Activated CD4-positive, alpha-beta T cell treated with anti-CD3 and anti-CD28 coated beads, Interleukin-2, amount 50 U/mL, for 24 hours (primary cell): ENCODE results near the gene OR51E2.
A peak's percentile ranks its signal among the peaks of the same experiment; 100 is the strongest.

ENCODE experiments used
- DNase-seq, 2 donors: peaks; one replicate each; pipeline ENCODE4 v3.0.0-alpha.2; 2020; ENCODE audit warnings: low read depth in 1 of 2, low spot score in 1 of 2

The OR51E2 gene

GRCh38 chr11:4664183-4664582 is 33.5 kb downstream of the OR51E2 start:
- DNase-seq: no peak

- no peak for DNase-seq
Measured at GRCh38 chr11:4662876-4663275, 34.8 kb downstream of the OR51E2 start.

- DNase-seq: no peak
Measured at GRCh38 chr11:4658629-4659445, 38.8 kb downstream of the OR51E2 start.

GRCh38 chr11:4654635-4655369 is 42.9 kb downstream of the OR51E2 start:
- no peak for DNase-seq

GRCh38 chr11:4647766-4648165 is 49.9 kb downstream of the OR51E2 start:
- DNase-seq: no peak

GRCh38 chr11:4645974-4646373 is 51.7 kb downstream of the OR51E2 start:
- no peak for DNase-seq

- DNase-seq: no peak
Measured at GRCh38 chr11:4644233-4644632, 53.4 kb downstream of the OR51E2 start.

- DNase-seq: no peak
Measured at GRCh38 chr11:4643682-4644081, 54.0 kb downstream of the OR51E2 start, which contains the start of gene OR51E1. Gene OR51E1 (plus strand): TSS chr11:4643982. CDS start chr11:4652527, 8,545 bp downstream.

GRCh38 chr11:4643076-4643475 is 54.6 kb downstream of the OR51E2 start:
- DNase-seq: no peak

GRCh38 chr11:4642043-4642442 is 55.6 kb downstream of the OR51E2 start:
- DNase-seq: no peak

- DNase-seq: no peak
Measured at GRCh38 chr11:4641501-4641900, 56.2 kb downstream of the OR51E2 start.

GRCh38 chr11:4639931-4640330 is 57.7 kb downstream of the OR51E2 start:
- DNase-seq: no peak

GRCh38 chr11:4637662-4638047 is 60.0 kb downstream of the OR51E2 start:
- no peak for DNase-seq

GRCh38 chr11:4636962-4637661 is 60.5 kb downstream of the OR51E2 start, which contains the start of gene OR51D1:
Gene OR51D1 (plus strand): TSS chr11:4637477. CDS start chr11:4639791, 2,314 bp downstream.
- peak; percentile 39 to 60 for DNase-seq

- no peak for DNase-seq
Measured at GRCh38 chr11:4636136-4636535, 61.5 kb downstream of the OR51E2 start.
